Right lobe of liver (tissue), 4 donors: ENCODE data around the gene HMHB1.

Source experiments
- CTCF ChIP-seq, 4 donors: fragments of 200-600 bp in 3 of 4; fragments of 450-650 bp in 1 of 4; IDR thresholded peaks; one replicate each; pipeline versions ENCODE4 v1.5.1 to v1.8.0; 2016 to 2022; ENCODE audit warnings: antibody characterized with exemption in 4 of 4, mild to moderate bottlenecking in 2 of 4
- POLR2A ChIP-seq: fragments of 450-650 bp; IDR thresholded peaks from one replicate; pipeline ENCODE4 v1.6.1; 2017; ENCODE audit warnings: antibody characterized with exemption, mild to moderate bottlenecking
- donor health status: DM: no; HTN: no; CAD: no.
- donor health status: DM: no; HTN: no; CAD: no.
- donor health status: DM: no; HTN: yes; CAD: no.

GRCh38 chr5:143828710-143829109, 16.7 kb downstream of the HMHB1 start:
- no peak for TF ChIP-seq CTCF (IDR thresholded peaks at IDR 0.05)
- no peak for TF ChIP-seq POLR2A
